ENCODE data around the gene CPZ.

Gene CPZ

GRCh38 chr4:8595237-8596087 is 2.9 kb downstream of the CPZ start:
- DNase-seq (ENCODE audit: low read depth): no peak

DNA sequence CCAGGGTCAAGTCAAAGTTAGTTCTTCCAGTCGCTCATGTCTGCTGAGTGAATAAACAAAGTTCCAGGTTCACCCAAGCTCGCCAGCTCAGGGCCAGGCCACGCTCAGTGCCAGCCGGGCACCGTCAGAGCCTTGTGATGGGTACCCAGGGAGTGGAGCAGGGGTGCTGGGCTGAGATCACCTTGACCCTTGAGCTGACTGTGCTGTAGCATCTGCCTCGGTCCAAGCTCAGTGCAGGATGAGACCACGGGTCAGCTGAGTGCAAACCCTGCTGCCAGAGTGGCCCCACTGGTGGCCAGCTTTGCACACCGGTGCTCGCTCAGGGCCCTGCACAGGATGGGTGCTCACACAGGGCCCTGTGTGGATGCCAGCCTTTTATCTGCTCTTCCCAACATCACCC is 4.3 kb downstream of the CPZ start:
- no peak for DNase-seq (ENCODE audit: low read depth)

GRCh38 chr4:8597319-8597718 is 4.8 kb downstream of the CPZ start:
- DNase-seq (ENCODE audit: low read depth): no peak

DNA sequence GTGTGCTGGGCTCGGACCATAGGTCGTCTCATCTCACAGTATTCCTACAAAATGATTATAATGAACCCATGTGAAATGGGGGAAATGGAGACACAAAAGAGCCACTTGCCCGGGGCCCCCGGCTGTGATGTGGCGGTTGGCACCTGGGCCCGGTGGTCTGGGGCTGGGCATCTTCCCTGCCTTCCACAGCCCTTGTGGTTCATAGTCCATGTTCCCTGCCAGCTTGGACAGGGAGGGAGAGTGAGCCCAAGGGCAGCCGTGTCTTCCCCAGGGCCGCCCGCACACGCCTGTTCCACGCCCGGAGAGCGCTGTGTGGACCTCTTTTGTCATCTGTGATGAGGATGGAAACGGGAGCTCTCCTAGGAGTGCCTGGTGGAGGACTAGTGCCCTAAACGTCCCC is 5.2 kb downstream of the CPZ start:
- DNase-seq (ENCODE audit: low read depth): no peak

DNA sequence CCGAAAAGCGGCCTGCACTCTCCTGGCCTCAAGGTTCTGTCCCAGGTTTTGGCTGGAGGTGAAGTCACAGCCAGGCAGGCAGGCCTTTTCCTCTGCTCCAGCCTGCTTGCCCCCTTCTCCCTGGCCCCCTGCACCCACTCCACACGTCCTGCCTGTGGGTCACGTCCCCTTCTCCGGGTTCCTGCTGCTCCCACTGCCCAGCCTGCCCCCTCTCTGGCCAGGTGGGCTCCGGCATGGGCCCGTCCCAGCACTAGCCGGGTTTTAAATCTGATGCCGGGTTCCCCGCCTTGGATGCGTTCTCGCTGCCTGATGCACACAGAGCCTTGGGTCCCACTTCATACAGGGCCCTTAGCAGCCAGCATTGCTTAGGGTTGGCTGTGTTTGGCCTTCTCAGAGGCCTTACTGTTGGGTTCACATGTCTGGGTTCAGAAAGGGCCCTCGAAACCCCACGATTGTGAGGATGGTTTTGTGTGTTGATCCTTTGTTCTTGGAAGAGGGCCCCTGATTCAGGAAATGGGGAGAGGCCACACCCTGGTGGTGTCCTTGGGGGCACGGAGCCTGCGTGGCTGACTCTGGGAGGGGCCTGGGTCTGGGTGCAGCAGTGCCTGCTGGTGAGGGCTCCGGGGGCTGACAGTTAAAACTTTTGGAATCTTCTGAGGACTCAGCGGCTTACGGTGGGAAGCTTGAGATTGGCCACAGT is 6.0 kb downstream of the CPZ start:
- DNase-seq (ENCODE audit: low read depth): no peak

- no peak for DNase-seq (ENCODE audit: low read depth)
These were observed 6.5 kb downstream of the CPZ start for GRCh38 chr4:8599091-8599460.

GRCh38 chr4:8599657-8600056 is 7.1 kb downstream of the CPZ start:
- DNase-seq (ENCODE audit: low read depth): peak; percentile 30

GRCh38 chr4:8600266-8600665 is 7.7 kb downstream of the CPZ start:
- no peak for DNase-seq (ENCODE audit: low read depth)

- no peak for DNase-seq (ENCODE audit: low read depth)
These were observed 8.1 kb downstream of the CPZ start for GRCh38 chr4:8600686-8601085.

GRCh38 chr4:8601086-8601485 is 8.5 kb downstream of the CPZ start:
- no peak for DNase-seq (ENCODE audit: low read depth)

DNA sequence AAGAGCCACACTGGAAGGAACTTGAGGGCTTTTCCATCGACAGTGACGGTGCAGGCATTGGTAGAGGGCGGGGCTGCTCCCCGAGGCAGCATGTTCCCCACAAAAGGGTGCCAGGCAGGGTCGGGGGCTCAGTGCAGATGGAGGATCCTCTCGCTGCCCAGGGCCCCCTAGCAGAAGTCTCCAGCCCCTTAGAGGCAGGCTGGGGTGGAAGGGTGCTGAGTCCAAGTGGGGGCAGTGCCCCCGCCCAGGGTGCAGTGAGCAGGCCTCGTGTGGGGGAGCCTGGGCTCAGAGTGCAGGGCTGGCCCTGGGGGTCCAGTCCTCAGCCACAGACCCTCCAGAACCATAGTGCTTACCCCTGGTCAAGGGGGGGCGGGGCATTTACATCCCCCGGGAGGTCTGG is 9.0 kb downstream of the CPZ start:
- DNase-seq (ENCODE audit: low read depth): no peak

DNA sequence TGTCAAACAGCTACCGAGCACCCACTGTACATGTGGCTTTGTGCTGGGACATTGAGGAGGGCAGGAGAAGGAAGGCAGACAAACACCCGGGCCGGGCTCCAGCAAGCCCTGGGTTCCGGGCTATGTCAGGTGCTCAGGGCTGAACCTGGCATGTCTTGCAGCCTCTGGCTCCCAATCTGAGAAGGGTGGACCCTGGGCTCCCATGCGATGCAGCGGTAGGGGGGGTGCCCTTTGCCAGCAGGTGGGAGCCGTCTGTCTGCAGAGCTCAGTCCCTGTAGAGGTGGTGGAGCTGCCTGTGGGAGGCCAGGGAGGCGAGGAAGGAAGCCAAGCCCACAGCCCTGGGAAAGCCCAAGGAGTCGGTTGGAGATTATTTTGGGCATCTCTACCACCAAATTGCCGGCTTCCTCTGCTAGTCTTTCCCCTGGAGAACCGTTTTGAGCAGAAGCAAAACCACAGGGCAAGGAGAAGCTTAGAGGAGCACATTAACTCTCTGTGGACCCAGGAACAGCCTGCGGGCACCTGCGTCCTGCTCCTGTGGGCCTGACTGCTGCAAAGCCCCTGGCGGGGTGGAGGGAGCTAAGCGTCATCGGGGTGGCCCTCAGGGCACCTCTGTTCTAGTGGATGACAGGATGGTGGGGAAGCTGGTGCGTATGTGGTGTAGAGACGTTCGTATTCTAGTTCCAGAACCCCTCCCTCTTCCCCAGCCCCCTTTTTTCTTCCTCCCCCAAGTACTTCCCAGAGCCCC is 10.3 kb downstream of the CPZ start:
- DNase-seq (ENCODE audit: low read depth): no peak

- DNase-seq (ENCODE audit: low read depth): no peak
These were observed 11.4 kb downstream of the CPZ start for GRCh38 chr4:8603931-8604330.

- no peak for DNase-seq (ENCODE audit: low read depth)
These were observed 12.7 kb downstream of the CPZ start for GRCh38 chr4:8605289-8605688.

DNA sequence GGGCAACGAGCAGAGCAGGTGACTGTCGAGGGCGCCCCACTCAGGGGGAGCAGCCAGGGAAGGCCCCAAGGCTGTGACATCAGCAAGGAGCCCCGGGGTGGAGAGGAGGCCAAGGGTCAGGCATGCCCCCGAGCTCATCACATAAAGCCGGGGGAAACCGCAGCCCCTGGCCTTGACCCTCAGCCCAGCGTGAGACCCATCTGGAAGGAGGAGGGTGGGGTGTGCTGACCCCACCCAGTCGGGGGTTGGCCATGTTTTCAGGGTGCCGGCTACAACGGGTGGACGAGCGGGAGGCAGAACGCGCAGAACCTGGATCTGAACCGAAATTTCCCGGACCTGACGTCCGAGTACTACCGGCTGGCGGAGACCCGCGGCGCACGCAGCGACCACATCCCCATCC is 13.9 kb downstream of the CPZ start:
- no peak for DNase-seq (ENCODE audit: low read depth)

DNA sequence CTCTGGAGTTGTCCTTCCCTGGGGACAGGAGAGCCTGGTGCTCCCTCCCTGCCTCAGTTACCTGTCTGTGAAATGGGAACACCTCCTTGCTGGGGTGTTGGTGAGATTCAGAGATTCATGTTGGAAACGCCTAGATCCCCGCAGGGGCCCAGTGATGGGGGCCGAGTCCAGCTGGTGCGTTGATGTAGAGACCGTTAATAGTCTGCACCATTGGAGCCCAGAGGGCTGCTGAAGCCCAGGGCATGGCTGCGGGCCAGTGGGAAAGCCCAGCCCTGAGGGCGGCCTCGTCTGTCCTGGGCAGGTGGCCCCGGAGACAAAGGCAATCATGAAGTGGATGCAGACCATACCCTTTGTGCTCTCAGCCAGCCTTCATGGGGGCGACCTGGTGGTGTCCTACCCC is 14.4 kb downstream of the CPZ start:
- no peak for DNase-seq (ENCODE audit: low read depth)

GRCh38 chr4:8607603-8608481 is 15.3 kb downstream of the CPZ start:
- DNase-seq (ENCODE audit: low read depth): no peak

GRCh38 chr4:8608714-8609391 is 16.3 kb downstream of the CPZ start:
- no peak for DNase-seq (ENCODE audit: low read depth)

- DNase-seq (ENCODE audit: low read depth): no peak
These were observed 16.8 kb downstream of the CPZ start for GRCh38 chr4:8609406-8609805.

- no peak for DNase-seq (ENCODE audit: low read depth)
These were observed 17.3 kb downstream of the CPZ start for GRCh38 chr4:8609824-8610350.

All from fibroblast of the conjunctiva (primary cell).